Kidney (tissue), 14 donors: ENCODE data around the gene RRP1. TPM values are rescaled to one million over a fixed set of nuclear protein-coding genes. Genes with fewer than 3 reads are reported as not detected.

Source experiments
- DNase-seq, 5 donors: peaks; one replicate each; pipeline ENCODE4 v3.0.0-alpha.2; 2013 to 2020
- FAIRE-seq: peaks from 2 replicates; lab custom pipeline; 2012; peaks lifted over from hg19 to GRCh38; lab: Jason Lieb, UNC
- H3K27ac ChIP-seq, 2 donors: one replicate each; pipeline ENCODE4 v1.7.0; 2013; ENCODE audit warnings: low read depth in 2 of 2, low read length in 2 of 2, inconsistent platforms in 1 of 2
- H3K27me3 ChIP-seq: one replicate; pipeline ENCODE4 v1.7.1; 2013; ENCODE audit warnings: low read length, inconsistent platforms; ENCODE audit not compliant: control insufficient read depth, insufficient read depth
- H3K36me3 ChIP-seq, 3 donors: one replicate each; pipeline versions ENCODE4 v1.7.0 to v1.7.1; 2013; ENCODE audit warnings: low read length in 3 of 3, control low read depth in 1 of 3, inconsistent platforms in 1 of 3; ENCODE audit not compliant: insufficient read depth in 3 of 3, control insufficient read depth in 2 of 3
- H3K4me1 ChIP-seq, 3 donors: one replicate each; pipeline versions ENCODE4 v1.7.0 to v1.7.1; 2013; ENCODE audit warnings: low read length in 3 of 3, inconsistent platforms in 1 of 3, low read depth in 1 of 3; ENCODE audit not compliant: control insufficient read depth in 2 of 3, insufficient read depth in 2 of 3
- H3K4me3 ChIP-seq, 3 donors: one replicate each; pipeline versions ENCODE4 v1.7.0 to v1.8.1; 2013; ENCODE audit warnings: low read length in 3 of 3, control low read depth in 1 of 3, inconsistent platforms in 1 of 3
- H3K9ac ChIP-seq, 3 donors: one replicate each; pipeline versions ENCODE4 v1.7.0 to v1.7.1; 2013; ENCODE audit warnings: low read length in 3 of 3, control low read depth in 1 of 3, inconsistent platforms in 1 of 3
- H3K9me3 ChIP-seq, 3 donors: one replicate each; pipeline versions ENCODE4 v1.7.0 to v1.7.1; 2013; ENCODE audit warnings: low read length in 3 of 3, control low read depth in 1 of 3, inconsistent platforms in 1 of 3; ENCODE audit not compliant: control insufficient read depth in 2 of 3, insufficient read depth in 1 of 3
- intact Hi-C: fragments of 100-400 bp; cut with DNase I; formaldehyde crosslinking; loops from one replicate; pipeline ENCODE4 v1.11.1; 2022
- polyA plus RNA-seq: library from polyadenylated mRNA; stranded (reverse); fragments of 350-450 nt; fragmentation: Illumina TruSeq; extraction: RNeasy Lipid Tissue Mini Kit (QIAGEN cat#74804); gene quantifications from one replicate; pipeline ENCODE4 v1.2.3, GENCODE V29; 2014; ENCODE audit warnings: low read depth, low replicate concordance; ENCODE audit not compliant: insufficient read depth
- total RNA-seq: library from RNA; stranded (reverse); fragmentation: NEBNext Ultra II Directional; extraction: Animal tissue kit (Norgen Biotek cat#: 25700); gene quantifications from one replicate; pipeline ENCODE4 v1.2.1, GENCODE V29; 2021
- TF ChIP-seq, protein P1 (sequence below): IDR thresholded peaks from 3 replicates; pipeline ENCODE4 v1.5.1; 2012; ENCODE audit warnings: mild to moderate bottlenecking, moderate library complexity, borderline replicate concordance; ENCODE audit not compliant: insufficient read depth; ENCODE audit errors: extremely low read depth
- donor health status: control.
- donor health status: control.
- donor health status: control.
- donor health status: control.
- donor health status: control.
- donor health status: DM: yes; HTN: yes; CAD: no.
- donor health status: Normal renal cell carcinoma (clear cell type).

Gene RRP1
- total and polyA plus RNA-seq, 2 donors from 2014 or later, result 12.9 to 18.7 TPM

GRCh38 chr21:43763901-43764523 lies 25.4 kb upstream of the RRP1 start:
- H3K4me1 ChIP-seq, result peaks cover 0 to 11% (median 0%) of the 10 kb centered on the region in 3 donors
- TF ChIP-seq, protein P1, sequence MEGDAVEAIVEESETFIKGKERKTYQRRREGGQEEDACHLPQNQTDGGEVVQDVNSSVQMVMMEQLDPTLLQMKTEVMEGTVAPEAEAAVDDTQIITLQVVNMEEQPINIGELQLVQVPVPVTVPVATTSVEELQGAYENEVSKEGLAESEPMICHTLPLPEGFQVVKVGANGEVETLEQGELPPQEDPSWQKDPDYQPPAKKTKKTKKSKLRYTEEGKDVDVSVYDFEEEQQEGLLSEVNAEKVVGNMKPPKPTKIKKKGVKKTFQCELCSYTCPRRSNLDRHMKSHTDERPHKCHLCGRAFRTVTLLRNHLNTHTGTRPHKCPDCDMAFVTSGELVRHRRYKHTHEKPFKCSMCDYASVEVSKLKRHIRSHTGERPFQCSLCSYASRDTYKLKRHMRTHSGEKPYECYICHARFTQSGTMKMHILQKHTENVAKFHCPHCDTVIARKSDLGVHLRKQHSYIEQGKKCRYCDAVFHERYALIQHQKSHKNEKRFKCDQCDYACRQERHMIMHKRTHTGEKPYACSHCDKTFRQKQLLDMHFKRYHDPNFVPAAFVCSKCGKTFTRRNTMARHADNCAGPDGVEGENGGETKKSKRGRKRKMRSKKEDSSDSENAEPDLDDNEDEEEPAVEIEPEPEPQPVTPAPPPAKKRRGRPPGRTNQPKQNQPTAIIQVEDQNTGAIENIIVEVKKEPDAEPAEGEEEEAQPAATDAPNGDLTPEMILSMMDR, result no peak
- no peak overlapping the region for H3K4me3 ChIP-seq
- no peak for DNase-seq
- H3K27me3 ChIP-seq, result no peaks in the 10 kb centered on the region
- peaks cover 0 to 2% (median 0%) of the 10 kb centered on the region in 3 donors for H3K9me3 ChIP-seq
- no peak overlapping the region for H3K9ac ChIP-seq
- no peak for FAIRE-seq
- H3K27ac ChIP-seq, result no peak overlapping the region
- peaks cover 0 to 5% (median 5%) of the 10 kb centered on the region in 3 donors for H3K36me3 ChIP-seq
- intact Hi-C loops, result no loop called here

- intact Hi-C loops, result no loop called here
- TF ChIP-seq, protein P1, result no peak
- Histone ChIP-seq H3K4me3 (no peak overlapping the region), H3K9me3 (peaks cover 0 to 2% (median 0%) of the 10 kb centered on the region in 3 donors), H3K9ac (no peak overlapping the region), H3K4me1 (peaks cover 0 to 11% (median 0%) of the 10 kb centered on the region in 3 donors), H3K36me3 (peaks cover 0 to 5% (median 4%) of the 10 kb centered on the region in 3 donors), H3K27ac (no peak overlapping the region), H3K27me3 (no peaks in the 10 kb centered on the region)
- no peak for FAIRE-seq
- no peak for DNase-seq
Measured at GRCh38 chr21:43764576-43765495, 24.5 kb upstream of the RRP1 start.

GRCh38 chr21:43766734-43767497 lies 22.5 kb upstream of the RRP1 start:
- H3K27ac ChIP-seq, result no peak overlapping the region

More at GRCh38 chr21:43766734-43767497, 22.5 kb upstream of the RRP1 start:
- Histone ChIP-seq H3K27me3 (no peaks in the 10 kb centered on the region), H3K9me3 (peaks cover 0 to 2% (median 0%) of the 10 kb centered on the region in 3 donors), H3K9ac (peak overlapping the region in 1 of 3 donors; percentile 7), H3K36me3 (peaks cover 0 to 4% (median 0%) of the 10 kb centered on the region in 3 donors), H3K4me1 (peaks cover 0 to 11% (median 0%) of the 10 kb centered on the region in 3 donors), H3K4me3 (no peak overlapping the region)
- TF ChIP-seq, protein P1, result no peak
- FAIRE-seq, result no peak
- DNase-seq, result peak in 1 of 5 donors; percentile 61
- intact Hi-C loops, result no loop called here
